GM18511 (cell line): ENCODE measurements around the gene PPM1M.
A peak's percentile ranks its signal among the peaks of the same experiment; 100 is the strongest.

Experiments
- ATAC-seq: cut with Tn5 transposase; IDR thresholded peaks from one replicate; pipeline ENCODE4 v1.9.1; 2021; ENCODE audit warnings: mild to moderate bottlenecking, moderate library complexity; ENCODE audit not compliant: unreplicated experiment

Gene PPM1M

DNA sequence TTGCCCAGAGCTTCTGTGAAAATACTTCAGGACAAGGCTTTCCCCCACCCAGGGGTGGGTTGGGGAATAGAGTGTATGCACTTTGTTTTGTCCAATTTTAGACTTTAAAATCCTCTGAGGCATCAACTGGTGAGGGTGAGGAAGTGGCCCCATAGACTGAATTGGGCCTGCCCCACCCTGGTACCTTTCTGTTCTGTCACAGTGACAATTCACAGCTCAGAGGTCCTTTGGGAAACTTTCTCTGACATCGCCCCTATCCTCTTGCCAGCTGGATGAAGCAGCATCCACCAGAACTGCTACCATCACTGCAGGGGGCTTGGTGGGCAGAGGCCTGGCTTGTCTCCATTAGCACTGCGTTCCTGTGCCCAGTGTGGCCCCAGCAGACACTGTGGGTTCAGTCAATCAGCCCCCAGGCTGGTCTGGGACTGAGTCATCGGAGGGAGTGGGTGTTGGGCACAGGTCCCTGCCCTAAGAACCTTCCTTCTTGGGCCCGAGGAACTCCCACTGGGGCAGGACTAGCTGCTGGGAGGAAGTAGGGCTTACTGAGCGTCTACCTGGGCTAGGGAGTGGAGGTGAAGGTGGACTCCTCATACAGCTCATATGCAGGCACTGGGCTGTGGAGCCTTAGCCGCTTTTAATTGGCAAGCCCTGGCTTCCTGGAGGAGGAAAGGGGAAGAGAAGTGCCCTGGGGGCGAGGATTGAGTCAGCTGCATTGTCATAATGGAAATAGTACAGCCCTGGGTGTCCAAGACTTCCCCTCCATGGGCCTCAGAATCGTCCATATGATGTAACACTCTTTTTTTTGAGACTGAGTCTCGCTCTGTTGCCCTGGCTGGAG is 1.5 kb upstream of the PPM1M start:
- ATAC-seq, result peak; percentile 46

DNA sequence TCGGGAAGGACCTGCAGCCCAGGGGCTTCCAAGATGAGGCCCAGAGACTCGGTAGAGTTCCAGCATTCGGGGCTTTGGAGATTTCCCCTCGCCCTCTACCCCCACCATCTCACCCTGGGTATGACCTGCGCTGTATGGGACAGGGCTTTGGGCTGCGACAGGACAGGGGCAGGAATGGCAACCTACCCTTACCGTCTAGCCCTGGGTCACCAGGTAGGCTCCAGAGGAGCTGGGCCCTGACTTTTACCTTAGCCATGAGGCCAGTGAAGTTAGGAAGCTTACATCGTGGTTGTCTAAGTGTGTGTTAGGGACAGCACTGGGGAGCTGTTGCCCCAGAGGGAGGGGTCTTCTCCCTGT is 683 bp downstream of the PPM1M start:
- ATAC-seq, result no peak

DNA sequence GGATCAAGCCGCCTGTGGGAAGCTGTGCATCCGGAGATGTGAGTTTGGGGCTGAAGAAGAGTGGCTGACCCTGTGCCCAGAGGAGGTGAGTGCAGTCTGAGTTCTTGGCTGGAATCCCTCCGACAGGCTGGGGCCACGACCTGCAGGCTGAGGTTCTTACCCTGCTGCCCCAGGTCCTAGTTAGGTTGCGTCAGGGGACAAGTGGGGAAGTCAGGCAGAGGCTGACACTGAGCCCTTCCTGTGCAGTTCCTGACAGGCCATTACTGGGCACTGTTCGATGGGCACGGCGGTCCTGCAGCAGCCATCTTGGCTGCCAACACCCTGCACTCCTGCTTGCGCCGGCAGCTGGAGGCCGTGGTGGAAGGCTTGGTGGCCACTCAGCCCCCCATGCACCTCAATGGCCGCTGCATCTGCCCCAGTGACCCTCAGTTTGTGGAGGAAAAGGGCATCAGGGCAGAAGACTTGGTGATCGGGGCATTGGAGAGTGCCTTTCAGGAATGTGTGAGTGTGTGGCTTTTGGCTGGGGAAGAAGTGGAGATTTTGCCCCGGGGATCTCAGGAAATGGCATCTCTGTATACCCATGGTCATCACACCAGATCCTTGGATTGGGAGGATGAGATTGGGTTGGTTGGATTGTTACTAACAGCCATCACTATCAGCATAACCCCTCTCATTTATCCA is 1.3 kb downstream of the PPM1M start:
- no peak for ATAC-seq

DNA sequence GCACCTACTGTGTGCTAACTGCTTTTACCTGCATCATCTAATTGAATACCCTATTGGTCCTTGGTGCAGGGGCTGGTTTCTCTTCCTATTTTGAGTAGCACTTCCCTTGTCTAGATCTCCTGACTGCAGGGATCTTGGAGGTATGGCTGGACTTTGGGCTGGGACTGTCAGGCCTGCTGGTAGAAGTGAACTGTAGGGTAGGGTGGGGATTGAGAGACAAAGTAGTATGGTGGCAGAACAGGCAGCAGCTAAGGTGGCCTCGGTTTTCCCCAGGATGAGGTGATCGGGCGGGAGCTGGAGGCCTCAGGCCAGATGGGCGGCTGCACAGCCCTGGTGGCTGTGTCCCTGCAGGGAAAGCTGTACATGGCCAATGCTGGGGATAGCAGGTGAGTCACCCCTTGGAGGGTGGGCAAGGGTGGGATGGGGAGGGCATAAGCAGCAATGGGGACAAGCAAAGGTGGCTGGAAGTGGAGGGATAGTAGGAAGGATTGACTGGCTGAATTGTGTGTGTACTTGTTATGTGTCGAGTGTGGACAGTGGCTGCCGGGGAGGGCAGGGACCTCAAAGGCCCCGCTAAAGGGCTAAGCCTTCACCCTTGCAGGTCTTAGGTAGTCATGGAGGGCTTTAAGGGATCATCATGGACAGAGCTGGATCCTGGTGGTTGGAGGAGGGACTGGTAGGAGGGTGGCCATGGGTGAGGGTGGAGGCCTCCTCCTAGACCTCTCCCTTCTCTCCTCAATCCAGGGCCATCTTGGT is 2.0 kb downstream of the PPM1M start:
- ATAC-seq, result no peak

DNA sequence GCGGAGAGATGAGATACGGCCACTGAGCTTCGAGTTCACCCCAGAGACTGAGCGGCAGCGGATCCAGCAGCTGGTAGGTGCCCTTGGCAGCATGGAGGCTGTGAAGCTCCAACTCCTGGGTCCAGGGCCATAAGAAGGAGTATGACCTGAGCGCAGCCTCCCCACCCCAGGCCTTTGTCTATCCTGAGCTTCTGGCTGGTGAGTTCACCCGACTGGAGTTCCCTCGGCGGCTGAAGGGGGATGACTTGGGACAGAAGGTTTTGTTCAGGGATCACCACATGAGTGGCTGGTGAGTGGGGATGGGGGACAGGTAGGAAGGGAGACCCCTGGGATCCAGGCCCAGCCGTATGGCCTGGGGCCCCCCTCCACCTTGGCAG is 2.6 kb downstream of the PPM1M start:
- no peak for ATAC-seq

DNA sequence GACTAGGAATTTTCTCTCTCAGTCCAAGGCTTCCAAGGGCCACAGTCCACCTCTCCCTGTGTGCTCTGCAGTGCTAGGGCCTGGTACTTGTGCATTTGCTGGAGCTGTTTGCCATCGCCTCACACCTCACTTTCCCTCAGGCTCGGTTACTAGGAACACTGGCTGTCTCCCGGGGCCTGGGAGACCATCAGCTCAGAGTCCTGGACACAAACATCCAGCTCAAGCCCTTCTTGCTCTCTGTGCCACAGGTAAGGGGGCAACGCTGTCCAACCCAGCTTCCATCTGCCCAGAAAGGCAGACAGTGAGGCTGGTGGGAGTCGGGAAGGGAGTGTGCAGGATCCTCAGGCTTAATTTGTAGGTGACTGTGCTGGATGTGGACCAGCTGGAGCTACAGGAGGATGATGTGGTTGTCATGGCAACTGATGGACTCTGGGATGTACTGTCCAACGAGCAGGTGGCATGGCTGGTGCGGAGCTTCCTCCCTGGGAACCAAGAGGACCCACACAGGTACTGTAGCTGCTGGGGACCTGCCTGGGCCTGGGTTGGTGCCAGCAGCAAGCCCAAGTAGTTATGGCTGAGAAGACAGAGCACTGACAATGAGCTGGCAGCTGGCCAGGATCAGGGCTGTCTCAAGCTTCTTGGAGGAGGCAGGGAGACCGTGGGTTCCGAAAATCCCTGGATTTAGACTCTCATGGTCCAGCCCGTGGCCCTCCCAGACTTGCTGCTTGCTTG is 3.4 kb downstream of the PPM1M start:
- ATAC-seq, result no peak

DNA sequence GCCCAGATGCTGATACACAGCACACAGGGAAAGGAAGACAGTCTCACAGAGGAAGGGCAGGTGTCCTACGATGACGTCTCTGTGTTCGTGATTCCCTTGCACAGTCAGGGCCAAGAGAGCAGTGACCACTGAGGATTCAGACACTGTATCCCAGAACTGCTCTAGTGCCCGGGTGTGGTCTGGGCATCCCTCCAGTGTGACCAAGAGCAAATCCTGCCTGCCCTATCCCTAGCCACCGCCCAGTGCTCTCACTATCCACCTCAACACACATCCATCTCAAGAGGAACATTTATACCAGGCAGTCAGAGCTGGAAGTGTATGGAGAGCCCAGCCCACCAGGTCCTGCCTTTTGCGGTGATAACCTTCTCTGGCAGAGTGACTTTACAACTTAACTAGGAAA is 4.1 kb downstream of the PPM1M start:
- ATAC-seq, result no peak

DNA sequence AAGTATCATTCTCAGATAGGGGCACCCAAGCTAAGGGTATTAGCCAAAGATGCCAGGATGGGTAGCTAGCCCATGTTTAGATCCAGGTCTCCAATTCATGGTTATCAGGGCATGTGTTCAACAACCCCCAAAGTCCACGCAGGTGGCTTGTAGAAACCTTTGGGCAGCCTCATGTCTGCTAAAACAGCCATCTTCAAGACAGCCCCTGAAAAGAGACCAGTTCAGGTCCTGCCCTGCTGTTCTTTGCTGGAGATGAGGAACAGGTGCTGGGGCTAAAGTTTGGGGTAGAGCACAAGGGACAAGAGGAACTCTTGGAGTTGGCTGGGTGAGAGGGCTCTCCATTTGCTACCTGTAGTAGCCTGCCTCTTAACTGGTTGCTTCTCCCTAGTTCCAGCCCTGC is 4.6 kb downstream of the PPM1M start:
- ATAC-seq, result no peak

DNA sequence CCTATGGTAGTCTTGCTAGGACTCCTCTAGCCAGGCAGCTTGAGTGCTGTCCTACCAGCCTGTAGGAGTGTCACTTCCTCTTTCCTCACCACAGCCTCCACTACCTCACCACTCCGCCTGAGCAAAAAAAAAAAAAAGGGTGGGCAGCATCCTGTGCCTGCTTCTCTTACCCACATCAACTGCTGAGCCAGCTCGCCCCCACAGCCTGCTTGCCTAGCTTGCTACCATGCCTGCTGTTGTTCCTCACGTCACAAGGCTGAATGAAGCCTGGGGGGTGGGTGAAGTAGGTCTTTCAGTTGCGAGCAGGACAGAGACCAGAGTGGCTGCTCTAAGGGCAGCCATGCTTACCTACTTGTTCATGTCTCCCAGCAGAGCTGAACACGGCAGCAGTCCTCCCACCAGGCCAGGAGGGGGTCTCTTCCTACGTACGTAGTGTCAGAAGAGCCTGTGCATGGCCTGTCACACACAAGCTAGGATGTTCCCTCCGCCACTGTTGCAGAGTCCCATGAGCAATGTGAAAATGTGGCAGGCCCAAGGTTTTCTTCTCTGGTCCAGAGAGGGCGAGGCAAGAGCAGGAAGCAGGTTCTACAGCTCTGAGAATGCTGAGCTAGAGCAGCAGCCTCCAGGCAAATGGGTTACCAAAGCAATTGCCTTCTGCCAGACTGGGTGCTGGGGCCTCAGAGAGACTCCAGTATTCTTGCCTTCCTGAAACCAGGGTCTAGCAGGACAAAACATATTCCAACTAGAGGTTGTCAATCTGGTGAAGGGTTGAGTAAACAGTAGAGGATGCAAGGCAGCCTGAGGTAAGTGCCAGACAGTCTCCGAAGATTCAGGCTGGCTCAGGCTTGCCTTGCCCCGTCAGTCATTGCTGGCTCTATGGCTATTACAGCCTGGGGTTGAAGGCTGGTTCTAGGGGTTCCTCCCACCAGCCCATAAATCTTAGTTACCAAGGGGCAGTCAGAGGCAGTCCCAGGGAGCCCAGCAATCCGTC is 8.1 kb downstream of the PPM1M start:
- peak; percentile 97 for ATAC-seq

DNA sequence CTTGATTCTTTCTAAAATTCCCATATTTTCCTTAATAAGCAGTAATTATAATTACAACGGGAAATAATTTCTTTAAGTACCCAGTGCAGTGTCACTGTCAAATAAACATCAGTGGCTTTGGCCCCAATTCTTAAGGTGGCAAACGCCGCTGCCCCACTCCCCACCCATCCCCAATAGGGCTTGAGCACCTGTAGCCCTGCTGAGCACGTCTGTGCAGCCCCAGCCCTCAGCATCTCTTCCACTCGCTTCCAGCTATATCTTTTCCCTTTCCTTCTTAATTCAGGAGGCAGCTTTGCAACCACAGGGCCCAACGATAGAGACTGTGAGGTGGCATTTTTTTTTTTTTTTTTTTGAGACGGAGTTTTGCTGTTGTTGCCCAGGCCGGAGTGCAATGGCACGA is 9.0 kb downstream of the PPM1M start:
- no peak for ATAC-seq

DNA sequence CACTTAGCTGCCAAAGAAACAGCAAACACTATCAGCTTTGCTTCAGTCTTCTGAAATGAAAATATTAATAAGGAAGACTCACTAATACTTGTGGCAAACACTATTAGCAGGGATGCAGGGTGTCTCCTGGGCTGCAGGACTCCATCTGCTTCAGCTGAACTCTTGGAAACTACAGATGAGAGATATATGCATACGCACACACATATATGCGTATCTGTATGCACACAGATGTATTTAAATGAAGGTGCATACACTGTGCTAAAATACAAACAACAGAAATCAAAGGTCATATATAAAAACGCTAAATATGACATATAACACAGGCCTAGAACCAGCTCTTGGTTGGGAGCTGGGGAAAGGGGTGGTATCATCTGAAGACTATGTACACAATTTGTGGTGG is 10.6 kb downstream of the PPM1M start:
- ATAC-seq, result no peak

DNA sequence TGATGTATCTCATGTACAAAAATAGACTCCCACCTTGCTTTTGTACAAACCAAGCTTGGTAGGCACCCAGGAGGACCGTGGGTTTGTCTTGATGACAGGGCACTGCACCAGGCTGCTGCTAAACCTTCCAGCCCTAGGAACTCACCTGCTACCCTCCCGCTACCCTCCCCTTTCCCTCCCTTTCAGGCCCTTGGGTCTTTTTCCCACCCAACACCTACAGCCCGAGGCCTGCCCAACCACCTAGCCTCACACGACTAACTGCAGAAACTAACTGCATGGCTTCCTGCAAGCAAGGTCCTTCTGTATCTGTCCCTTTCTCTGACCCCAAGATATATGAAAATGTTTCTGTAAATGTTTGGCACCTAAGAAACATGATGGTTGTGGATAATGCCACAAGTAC is 11.1 kb downstream of the PPM1M start:
- ATAC-seq, result no peak

DNA sequence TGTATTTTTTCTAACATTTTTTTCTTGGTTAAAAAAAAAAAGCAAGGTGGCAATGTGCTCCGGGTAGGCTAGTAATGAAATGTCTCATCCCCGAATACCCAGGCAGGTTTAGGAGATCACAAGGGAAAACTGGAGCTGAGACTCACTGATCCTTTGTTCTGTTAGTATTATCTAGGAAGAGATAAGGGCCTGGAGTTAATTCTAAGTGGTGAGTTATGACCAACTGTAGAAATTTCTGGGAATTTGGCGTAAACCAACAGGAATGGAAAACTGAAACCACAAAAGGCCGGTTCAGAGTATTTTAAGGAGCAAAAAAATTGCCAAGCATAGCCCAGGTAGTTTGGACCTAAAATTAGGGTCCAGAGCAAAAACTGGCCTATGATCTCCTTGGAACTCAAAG is 12.4 kb downstream of the PPM1M start:
- no peak for ATAC-seq

DNA sequence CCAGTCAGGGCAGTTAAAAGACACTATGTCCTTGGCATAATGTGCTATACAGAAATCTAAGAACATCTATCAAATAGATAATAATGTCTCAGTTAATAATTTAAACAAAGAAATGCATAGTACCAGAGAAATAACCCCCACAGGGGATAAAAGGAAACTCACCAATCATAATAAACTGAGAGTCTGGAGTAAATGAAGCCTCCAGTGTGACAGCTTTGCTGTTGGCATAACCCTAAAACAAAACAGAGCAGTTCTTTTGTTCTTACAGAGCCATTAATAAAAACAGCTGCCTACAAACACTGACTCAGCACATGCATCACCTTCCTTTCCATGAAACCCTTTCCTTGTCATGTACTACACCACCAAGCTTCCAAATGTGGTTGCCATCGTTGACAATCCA is 13.5 kb downstream of the PPM1M start:
- no peak for ATAC-seq

DNA sequence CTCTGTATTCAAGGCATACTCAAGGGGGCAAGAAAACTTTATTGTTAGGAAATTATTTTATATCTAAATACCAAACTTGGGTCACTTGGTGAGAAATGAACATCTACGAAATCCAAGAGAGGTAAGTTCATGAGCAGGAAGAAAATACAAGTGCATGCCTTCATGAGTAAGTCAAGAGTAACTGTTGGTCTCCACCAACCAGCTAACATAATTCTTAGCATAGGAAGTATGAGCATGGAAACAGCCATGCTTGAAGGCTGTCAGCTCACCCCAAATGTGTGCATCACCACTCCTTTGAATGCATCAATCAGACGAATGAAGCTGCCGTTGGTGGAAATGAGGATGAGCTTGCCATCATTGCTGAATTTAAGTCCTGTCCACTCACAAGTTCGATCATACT is 13.9 kb downstream of the PPM1M start:
- ATAC-seq, result no peak

DNA sequence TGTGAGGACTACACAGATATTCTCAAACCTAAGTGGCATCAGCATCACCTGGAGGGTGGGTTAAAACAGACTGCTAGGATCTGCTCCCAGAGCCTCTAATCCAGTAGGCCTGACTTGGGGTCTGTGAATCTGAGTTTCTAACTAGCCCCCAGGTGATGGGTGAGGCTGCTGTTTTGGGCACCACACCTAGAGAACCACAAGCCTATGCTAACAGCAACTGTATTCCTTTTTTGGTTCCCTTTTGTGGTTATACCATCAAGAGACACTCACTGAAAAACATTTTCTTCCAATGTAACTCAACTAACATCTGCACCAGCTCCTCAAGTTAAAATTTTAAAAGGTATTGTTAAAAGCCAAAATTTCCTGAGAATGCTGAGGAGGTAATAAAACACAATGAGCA is 16.9 kb downstream of the PPM1M start:
- ATAC-seq, result no peak

DNA sequence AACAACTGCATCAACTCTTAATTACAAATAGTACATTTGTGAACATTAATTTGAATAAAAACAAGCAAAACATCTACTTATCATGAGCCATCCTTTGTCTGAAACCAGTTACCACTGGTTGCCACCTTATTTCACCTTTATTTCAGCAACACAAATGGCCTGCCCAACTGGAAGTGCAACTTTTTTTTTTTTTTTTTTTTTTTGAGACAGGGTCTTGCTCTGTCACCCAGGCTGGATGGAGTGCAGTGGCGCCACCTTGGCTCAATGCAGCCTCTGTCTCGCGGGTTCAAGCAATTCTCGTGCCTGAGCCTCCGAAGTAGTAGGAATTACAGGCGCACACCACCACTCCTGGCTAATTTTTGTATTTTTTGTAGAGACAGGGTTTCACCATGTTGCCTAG is 19.8 kb downstream of the PPM1M start:
- ATAC-seq, result no peak

DNA sequence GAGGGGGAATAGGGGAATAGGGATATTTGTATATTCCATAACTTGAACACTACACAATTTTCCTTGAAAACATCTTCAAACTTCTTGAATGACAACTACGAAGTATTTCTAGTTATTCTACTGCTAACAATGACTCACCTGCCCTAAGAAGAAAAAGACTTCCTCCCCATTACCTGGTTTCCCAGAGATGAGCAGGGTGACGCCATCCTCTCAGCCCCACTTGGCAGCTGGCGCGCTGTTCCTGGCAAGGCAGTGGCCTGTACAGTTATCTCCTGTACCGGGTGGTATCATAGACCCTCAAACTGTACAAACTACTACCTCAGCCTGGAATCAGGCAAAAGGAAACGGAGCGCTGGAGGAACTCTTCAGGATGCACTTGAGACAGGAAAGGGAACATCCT is 22.5 kb downstream of the PPM1M start:
- no peak for ATAC-seq

DNA sequence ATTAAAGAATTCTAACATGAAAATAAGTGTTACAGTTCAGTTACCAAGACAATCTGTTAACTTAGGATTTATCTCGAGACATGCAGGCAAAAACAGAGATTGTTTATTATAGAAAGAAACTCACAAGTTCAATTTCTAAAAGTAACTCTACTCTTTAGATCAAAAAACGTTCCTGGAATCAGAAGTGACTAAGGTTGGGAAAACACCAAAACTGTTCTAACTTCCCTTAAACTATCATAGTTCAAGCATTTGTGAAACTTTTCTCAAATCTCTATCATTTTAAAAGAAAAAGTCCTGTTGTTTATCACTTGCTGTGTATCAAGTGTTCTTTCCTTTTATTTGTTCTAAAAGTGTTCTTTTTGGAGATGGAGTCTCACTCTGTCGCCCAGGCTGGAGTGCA is 24.2 kb downstream of the PPM1M start:
- ATAC-seq, result no peak

DNA sequence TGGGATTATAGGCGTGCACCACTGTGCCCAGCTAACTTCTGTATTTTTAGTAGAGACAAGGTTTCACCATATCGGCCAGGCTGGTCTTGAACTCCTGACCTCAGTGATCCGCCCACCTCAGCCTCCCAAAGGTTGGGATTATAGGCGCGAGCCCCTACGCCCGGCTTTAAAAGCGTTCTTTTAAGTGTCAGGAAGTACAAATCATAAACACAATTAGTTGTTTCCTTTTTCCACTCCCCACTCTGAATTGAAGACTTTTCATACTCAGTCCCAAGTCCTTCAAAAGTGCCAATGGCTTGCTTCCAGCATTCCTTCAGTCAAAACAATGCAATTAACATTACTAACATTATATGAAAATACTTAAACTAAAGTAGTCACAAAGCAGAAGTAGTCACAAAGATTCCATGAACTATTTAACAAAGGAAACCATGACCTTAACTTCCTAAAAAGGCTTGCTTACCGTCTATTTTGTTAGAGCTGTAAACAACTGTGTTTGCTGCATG is 24.7 kb downstream of the PPM1M start:
- ATAC-seq, result no peak
